HG03575 (cell line): ENCODE results near the gene TBCK.

Experiments
- ATAC-seq: cut with Tn5 transposase; IDR thresholded peaks from one replicate; pipeline ENCODE4 v1.9.1; 2021; ENCODE audit not compliant: unreplicated experiment, insufficient number of reproducible peaks, low FRiP score; ENCODE audit errors: extremely low read depth

The TBCK gene

DNA sequence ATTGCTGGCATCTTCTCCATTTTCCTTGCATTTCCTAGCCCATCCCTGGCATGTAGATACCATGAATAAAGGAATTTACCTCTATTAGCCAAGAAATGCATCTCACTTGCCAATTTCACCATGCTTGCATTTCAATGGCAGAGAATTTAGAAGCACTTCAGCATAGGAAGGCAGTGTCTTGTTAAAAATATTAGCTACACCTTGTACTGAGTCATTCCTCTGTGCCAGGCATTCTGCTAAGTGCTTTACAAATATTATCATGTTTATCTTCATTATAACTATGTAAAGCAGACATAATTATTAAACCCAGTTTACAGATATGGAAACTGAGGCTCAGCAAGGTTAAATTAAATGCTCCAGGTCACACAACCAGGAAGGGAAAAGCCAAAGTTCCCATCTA, 282.5 kb downstream of the TBCK start:
- ATAC-seq = no peak

DNA sequence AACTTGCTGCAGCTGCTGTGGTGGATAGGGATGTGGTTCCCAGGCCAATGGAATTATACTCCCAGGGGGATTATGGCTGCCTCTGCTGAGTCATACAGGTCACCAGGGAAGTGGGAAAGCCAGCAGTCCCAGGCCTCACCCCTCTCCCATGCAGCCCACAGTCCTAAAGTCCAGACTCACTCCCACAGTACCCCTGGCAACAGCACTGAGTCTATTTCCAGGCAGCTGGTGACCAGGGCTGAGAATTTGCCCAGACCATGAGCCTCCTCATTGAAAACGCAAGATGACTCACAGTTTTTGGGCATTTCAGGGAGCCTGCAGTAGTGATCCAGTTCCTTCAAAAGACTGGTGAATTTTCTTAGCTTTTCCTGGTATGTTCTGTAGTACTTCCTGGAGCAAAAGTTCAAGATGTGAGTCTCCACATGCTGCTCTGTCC, 283.1 kb downstream of the TBCK start:
- no peak for ATAC-seq

DNA sequence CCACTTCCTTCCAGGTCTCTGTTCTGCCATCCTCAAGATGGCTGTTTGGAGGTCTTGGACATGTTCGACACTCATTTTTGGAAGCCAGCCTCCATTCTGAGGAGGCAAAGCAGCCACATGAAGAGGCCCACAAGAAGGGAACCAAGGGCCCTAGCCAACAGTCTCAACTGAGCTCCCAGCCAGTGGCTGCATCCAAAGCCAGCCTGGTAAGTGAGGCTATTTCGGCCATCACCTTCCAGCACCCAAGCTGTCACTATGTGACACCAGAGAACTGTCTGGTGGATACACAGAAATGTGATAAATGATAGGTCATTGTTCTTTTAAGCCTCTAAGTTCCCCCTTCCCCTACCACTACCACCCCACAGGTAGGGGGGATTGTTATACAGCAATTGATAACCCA, 293.6 kb downstream of the TBCK start:
- no peak for ATAC-seq

DNA sequence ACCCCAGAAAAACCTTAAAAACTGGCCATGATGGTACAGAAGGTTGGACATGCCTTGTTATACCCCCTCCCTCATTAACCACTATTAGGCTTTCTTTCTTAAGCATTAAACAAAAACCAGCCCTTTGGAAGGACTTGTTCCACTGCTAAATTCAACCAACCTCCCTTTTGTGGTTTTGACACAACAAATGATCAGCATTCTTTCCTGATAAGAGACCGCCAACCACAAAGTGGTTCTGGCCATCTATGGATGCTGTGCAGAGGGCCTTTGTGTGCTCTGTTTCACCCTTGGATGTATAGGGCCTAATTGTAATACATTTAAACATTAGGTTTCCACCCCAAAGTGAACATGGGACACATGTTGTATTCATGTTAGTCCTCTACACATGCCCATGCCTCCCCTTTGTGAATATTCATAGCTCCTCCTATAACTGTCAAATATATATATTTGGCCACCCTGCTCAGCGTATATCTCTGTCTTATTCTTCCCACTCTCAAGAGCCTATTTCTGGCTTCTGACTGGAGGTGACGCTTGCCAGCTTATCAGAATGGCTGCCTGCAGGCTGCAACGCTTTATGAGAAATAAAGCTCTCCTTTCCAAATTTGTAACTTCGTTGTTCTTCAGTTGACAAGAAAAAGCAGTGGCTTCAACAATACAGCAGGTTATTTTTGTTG, 294.1 kb downstream of the TBCK start:
- no peak for ATAC-seq

DNA sequence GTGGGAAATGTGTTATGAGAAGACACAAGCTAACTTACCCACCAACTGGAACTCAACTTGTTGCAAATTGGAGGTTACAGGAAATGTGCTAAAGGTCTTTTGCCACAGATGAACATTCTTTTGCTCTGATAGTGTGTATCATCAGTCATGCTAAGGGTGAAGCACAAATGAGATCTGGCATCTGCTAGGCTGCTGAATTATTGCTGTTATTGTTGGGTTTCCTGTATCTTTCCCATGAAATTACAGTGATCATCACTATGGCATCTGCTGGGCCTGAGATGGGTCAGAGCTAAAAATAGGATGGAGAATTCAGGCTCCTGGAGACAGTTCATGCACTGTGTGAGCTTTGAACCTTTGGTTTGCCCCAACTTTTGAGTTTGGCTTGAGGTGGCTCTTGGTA, 296.2 kb downstream of the TBCK start:
- no peak for ATAC-seq

DNA sequence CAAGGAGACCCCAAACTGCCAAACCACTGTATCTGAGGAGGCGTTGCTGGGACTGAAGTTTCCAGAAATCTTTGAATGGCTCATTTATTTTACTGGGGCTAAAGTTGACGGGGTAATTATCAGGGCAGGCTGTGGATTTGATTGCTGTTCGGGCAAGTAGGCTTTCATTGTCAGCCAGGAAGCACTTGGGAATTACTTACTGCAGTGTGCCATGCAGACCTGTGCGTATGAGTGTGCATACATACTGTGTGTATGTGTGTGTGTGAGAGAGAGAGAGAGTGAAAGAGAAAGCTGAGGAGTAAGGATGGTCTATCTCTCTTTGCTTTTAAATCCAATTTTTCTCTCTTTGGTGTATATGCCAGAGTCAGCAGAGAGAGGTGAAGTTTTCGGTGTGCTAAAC, 298.0 kb downstream of the TBCK start:
- no peak for ATAC-seq

DNA sequence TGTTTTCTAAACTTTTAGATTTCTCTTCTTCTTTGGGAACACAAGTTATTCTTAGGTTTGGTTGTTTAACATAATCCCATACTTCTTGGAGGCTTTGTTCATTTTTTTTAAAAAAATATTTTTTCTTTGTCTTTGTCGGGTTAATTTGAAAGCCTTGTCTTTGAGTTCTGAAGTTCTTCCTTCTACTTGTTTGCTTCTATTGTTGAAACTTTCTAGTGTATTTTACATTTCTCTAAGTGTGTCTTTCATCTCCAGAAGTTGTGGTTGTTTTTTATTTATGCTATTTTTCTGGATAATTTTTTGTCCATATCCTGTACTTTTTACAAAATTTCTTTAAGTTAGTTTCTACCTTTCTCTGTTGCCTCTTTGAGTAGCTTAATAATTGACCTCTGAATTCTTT, 304.6 kb downstream of the TBCK start:
- ATAC-seq = no peak

DNA sequence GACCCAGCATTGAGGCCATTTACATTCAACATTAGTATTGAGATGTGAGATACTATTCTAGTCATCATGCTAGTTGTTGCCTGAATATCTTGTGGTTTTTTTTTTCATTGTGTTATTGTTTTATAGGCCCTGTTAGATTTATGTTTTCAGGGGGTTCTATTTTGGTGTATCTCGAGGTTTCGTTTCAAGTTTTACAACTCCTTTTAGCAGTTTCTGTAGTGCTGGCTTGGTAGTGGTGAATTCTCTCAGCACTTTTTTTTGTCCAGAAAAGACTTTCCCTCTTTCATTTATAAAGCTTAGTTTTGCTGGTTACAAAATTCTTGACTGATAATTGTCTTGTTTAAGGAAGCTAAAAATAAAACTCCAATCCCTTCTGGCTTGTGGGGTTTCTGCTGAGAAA, 305.2 kb downstream of the TBCK start:
- ATAC-seq = no peak

DNA sequence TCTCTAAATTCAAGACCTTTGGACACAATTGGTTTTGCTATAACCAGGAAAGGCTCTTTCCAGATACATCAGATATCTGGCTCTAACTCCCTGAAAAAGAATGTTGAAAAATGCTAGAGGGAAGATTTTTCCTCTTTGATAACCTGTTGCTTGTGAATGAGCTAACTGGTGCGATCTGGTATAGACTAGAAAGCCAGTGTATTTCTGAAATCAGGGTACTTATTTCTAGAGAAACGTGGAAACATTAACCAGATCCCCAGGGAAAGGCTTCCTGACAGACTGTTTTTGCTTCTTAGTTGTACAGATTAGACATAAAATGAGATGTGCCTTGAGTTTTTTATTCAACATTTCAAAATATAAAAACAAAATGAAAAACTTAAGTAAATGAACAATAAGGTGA, 313.0 kb downstream of the TBCK start:
- no peak for ATAC-seq

DNA sequence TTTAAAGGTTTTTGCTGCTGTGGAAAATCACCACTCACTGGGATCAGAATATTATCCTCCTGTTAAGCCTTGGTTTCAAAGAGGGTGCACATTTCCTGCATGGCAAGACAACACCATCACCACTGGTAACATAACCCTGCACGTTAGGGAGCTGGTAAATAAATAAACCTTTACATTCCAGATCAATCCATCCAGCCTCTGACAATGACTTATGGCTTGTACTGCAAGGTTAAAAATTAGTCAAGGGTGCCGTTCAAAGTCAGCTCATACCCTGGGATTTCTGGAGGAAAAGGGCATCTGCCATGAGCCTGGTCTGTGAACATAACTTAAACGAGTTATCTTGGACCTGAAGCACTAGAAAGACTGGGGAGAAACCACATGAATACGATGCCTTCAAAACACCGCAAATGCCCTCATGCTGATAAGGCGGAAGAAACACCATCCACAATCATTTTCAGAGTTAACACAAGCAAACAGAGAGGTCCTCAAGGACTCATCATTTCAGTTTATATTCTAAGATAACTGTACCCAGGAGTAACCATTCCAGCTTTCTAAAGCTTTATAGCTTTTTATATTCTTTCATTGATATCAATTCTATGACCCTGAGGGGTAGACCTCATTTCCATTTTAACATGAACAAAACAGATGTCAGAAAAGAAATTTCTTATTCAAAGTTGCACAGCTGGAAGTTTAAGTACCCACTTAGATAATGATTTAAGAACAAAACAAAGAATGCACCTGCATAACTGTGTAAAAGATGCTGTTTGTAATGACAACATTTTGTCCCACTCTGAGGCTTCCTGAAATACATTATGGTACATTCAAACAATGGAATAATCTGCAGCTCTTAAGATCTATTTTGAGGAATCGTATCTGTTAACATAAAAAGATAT, 317.6 kb downstream of the TBCK start:
- ATAC-seq = no peak

DNA sequence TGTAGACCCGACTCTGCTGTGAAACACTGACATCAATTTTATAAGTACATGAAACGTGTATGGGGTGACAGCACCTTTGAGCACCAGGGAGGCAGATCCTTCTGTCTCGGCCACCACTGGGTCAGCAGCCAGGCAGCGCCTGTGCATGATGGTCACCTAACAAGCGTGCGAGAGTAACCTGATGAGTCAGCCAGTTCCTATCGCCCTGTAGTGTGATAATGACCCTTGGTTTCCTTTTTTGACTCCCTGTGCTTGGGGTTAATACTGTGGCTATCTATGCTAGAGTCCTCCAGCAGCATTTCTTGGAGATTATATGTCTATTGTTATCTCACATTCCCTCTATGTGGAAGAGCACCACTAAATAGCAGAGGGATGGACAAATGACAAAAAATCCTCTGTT, 319.2 kb downstream of the TBCK start:
- no peak for ATAC-seq

DNA sequence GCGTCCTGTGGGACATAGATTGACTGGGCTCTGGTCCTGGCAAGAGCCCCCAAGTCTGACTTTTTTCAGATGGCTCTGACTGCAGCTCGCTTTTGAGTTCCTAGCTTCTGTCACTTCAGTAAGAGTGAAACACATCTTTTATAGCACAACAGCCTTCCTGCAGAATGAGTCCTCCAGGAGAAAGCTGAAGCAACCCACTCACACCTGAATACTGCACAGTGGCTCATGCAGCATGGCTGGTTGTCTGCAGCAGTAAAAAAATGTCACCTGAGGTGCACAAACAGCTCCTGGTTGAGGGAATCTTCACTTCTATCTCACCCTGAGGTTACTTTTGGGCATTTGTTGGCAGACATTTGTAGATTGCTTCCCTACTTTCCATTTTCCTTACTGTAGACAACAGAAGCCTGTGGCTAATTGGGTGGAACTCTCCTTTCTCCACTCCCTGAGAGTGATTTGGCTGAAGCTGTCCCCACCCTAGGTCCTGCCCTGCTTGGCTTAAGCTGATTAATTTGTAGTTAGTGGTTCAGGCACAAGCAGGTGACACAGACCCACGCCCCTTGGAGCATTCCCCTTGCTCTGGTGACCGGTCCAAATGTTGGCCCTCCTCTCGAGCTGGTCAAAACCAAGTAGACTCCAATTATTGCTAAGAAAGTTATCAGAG, 321.0 kb downstream of the TBCK start:
- ATAC-seq = no peak

DNA sequence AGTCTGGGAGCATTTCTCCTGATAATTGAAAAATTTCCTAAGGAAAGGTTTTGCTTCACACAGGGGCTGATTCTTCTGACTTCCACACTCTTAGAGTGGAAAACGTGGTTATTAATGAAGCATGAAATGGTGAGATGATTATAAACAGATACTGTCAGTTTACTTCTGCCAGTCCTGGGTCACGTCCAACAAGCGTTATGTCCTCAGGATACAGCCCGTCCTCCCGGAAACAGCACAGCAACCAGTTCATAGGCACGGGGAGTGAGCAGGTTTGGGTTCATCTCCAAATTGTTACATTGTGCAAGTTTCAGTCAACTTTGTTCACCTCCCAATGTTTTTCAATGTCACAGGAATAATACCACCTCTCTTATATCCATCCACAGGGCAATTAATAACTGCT, 321.9 kb downstream of the TBCK start:
- ATAC-seq = no peak

DNA sequence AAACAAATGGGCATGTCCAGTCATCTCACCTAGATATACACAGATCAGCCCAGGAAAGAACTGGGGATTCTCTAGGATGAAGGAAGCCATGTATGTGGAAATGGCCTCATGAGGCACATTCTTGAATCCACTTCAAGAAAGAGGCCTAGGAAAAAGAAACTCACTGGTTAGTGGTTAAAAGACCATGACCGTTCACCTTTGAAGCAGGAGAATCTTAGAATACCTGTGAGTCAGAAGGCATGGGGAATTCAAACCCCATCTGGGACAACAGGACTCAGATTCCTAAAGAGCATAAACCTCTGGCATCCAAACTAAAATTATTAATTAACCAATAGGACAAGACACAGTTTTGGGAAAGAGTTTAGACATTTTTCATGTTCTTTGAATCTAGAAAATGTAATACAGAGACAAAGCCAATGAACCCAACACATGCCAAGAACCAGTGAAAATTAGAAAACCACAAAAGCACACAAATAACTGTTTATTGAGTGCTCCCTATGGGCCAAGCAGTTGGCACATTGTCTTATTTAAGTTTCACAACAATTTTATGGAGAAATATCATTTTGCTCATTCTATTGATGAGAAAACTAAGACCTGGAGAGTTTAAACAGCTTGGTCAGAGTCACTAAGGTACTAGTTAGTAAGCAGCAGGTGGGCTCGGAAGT, 323.2 kb downstream of the TBCK start:
- ATAC-seq = no peak

DNA sequence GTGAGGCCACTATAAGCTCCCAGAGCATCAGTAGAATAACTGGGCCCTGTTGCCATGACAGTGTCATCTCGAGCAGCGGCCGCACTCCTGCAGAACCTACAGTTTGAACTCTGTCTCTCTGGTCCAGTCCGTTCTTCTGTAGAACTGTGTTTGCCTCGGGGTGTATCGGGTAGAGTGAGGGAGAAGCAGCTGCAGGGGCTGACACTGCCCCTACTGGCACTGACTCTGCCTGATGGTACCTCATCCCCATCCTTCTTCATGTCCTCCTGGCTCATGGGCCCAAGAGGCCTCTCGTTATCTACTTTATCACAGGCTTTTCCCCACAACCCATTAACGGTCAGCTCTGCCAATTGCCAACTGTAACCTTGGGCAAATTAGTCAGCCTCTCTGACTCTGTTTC, 324.3 kb downstream of the TBCK start:
- ATAC-seq = no peak
